MCF 10A (cell line): Measurements from ENCODE around the gene WWC2. TPM values are rescaled to one million over a fixed set of nuclear protein-coding genes. Genes with fewer than 3 reads are reported as not detected.

Source experiments
- BruUV-seq: library from RNA; stranded (reverse); fragments of 400-500 nt; replicated peaks from 2 replicates; lab custom pipeline; 2021; lab: Mats Ljungman, UMichigan
- CTCF ChIA-PET: fragments of 300-600 bp; sonication (Branson Sonifier 250); formaldehyde crosslinking; extraction: SDS; loops from one replicate; lab custom pipeline; 2021; ENCODE audit warnings: antibody characterized with exemption, inconsistent platforms; lab: Yijun Ruan, JAX
- POLR2A ChIA-PET: fragments of 300-600, 350-650 bp; sonication (Branson Sonifier 250); formaldehyde crosslinking; extraction: SDS; loops from one replicate; lab custom pipeline; 2020; ENCODE audit warnings: antibody characterized with exemption, inconsistent platforms; lab: Yijun Ruan, JAX
- DNase-seq: peaks from one replicate; pipeline ENCODE4 v3.0.0-alpha.2; 2018; ENCODE audit not compliant: unreplicated experiment
- H3K27ac Mint-ChIP-seq: one replicate; pipeline ENCODE4 v1.8.0; 2022; ENCODE audit warnings: mild to moderate bottlenecking, low read depth, mixed read lengths; ENCODE audit not compliant: unreplicated experiment
- H3K27me3 Mint-ChIP-seq: one replicate; pipeline ENCODE4 v1.8.0; 2022; ENCODE audit warnings: mixed read lengths; ENCODE audit not compliant: insufficient read depth, unreplicated experiment
- H3K36me3 Mint-ChIP-seq: one replicate; pipeline ENCODE4 v1.8.0; 2022; ENCODE audit warnings: mild to moderate bottlenecking, moderate library complexity, mixed read lengths; ENCODE audit not compliant: insufficient read depth, unreplicated experiment
- H3K4me1 Mint-ChIP-seq: one replicate; pipeline ENCODE4 v1.8.0; 2022; ENCODE audit warnings: mixed read lengths; ENCODE audit not compliant: insufficient read depth, unreplicated experiment
- H3K4me3 Mint-ChIP-seq: one replicate; pipeline ENCODE4 v1.8.0; 2022; ENCODE audit warnings: mild to moderate bottlenecking, moderate library complexity, mixed read lengths; ENCODE audit not compliant: unreplicated experiment
- H3K9me3 Mint-ChIP-seq: one replicate; pipeline ENCODE4 v1.8.0; 2022; ENCODE audit warnings: mixed read lengths; ENCODE audit not compliant: unreplicated experiment
- CTCF ChIP-seq: fragments of 200-600 bp; IDR thresholded peaks from one replicate; pipeline ENCODE4 v1.8.0; 2022; ENCODE audit warnings: antibody characterized with exemption, mild to moderate bottlenecking; ENCODE audit not compliant: unreplicated experiment
- intact Hi-C: fragments of 100-400 bp; cut with micrococcal nuclease; formaldehyde crosslinking; loops from 2 replicates; pipeline ENCODE4 v1.14.1; 2022
- total RNA-seq: library from RNA; stranded (reverse); gene quantifications from 2 replicates; pipeline ENCODE4 v1.2.3, GENCODE V29; 2022

WWC2 gene
- total RNA-seq, 1 experiment from 2014 or later: 42.4 TPM

- intact Hi-C loops: no loop called here
- POLR2A ChIA-PET: interaction anchor here (3.0 to 8.8 kb wide), 2 partner anchors 9 to 40 kb away, joined by 10 to 112 read pairs; partner anchors contain the start of gene WWC2
- H3K27me3 Mint-ChIP-seq: no peaks in the 10 kb centered on the region
- no TSS peak for BruUV-seq
- no peaks in the 10 kb centered on the region for H3K36me3 Mint-ChIP-seq
- no peak for TF ChIP-seq CTCF
- H3K4me3 Mint-ChIP-seq: no peak overlapping the region
- peaks cover 32% of the 10 kb centered on the region for H3K4me1 Mint-ChIP-seq
- no peak overlapping the region for H3K27ac Mint-ChIP-seq
- no peaks in the 10 kb centered on the region for H3K9me3 Mint-ChIP-seq
- CTCF ChIA-PET: no interaction called here
- no peak for DNase-seq
Measured at GRCh38 chr4:183139972-183140570, 41.0 kb downstream of the WWC2 start.

DNA sequence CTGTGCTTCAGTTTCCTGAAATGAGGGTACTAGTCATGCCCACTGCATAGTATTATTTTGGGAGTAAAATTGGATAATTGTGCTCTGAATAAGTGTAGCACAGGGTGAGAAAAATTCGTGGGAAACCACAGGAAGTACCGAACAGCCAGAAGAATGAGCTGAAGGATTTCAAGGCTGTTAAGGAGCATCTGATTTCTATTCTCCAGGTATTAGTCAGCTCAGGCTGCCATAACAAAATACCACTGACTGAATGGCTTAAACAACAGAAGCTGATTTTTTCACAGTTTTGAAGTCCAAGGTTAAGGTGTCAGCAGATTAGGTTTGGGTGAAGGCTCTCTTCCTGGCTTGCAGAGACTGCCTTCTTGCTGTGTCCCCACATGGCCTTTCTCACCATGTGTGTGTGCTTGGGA lies 41.9 kb downstream of the WWC2 start:
- POLR2A ChIA-PET: interaction anchor here (0.9 to 8.8 kb wide), 5 partner anchors 10 to 60 kb away, joined by 3 to 112 read pairs (median 4); partner anchors contain the start of gene WWC2
- peak; percentile 30 for DNase-seq
- H3K27me3 Mint-ChIP-seq: no peaks in the 10 kb centered on the region
- H3K27ac Mint-ChIP-seq: peak overlapping the region; percentile 69
- H3K9me3 Mint-ChIP-seq: no peaks in the 10 kb centered on the region
- H3K4me1 Mint-ChIP-seq: peaks cover 30% of the 10 kb centered on the region
- TF ChIP-seq CTCF: no peak
- H3K36me3 Mint-ChIP-seq: no peaks in the 10 kb centered on the region
- CTCF ChIA-PET: interaction anchor here (1.0 kb wide), 1 partner anchor 120 kb away, joined by 4 read pairs; no protein-coding TSS in a partner anchor
- BruUV-seq: no TSS peak
- intact Hi-C loops: no loop called here
- H3K4me3 Mint-ChIP-seq: no peak overlapping the region

DNA sequence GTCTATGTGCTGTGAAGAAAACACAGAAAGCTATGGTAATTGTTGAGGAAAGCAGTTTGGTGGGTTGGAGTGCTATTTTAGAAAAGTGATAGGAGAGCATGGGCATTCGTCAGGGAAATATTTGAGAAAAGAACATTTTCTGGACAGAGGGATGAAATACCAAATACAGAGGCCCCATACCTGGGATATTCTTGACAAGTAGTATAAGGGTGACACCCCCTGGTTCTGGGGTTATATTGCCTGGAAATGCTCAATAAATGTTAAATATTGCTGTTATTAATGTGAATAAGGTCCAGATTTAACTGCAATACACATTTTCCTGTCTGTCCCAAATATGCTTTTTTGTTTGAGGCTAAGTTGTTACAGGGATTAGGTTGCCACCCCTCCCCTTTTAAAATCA lies 42.9 kb downstream of the WWC2 start:
- BruUV-seq: no TSS peak
- Mint-ChIP-seq H3K4me3 (peak overlapping the region; percentile 42), H3K36me3 (no peaks in the 10 kb centered on the region), H3K9me3 (no peaks in the 10 kb centered on the region), H3K27me3 (no peaks in the 10 kb centered on the region), H3K27ac (peak overlapping the region; percentile 69), H3K4me1 (peaks cover 36% of the 10 kb centered on the region)
- intact Hi-C loops: loop anchor here (2.0 kb wide), 1 partner anchor 43 kb away; the partner anchor contains the start of gene WWC2
- ChIA-PET POLR2A (interaction anchor here (0.6 to 8.8 kb wide), 5 partner anchors 11 to 59 kb away, joined by 3 to 112 read pairs (median 4); partner anchors contain the start of gene WWC2), CTCF (interaction anchor here (0.8 to 1.8 kb wide), 7 partner anchors 14 to 204 kb away, joined by 3 to 8 read pairs (median 5); no protein-coding TSS in a partner anchor)
- no peak for DNase-seq
- TF ChIP-seq CTCF: peak; percentile 14
